DOHH2 (cell line): ENCODE data around the gene KRTAP10-3.

Experiments
- H3F3A ChIP-seq: fragments of 200-600 bp; sonication (generic), shearing (Covaris generic); 2 replicates; pipeline ENCODE4 v1.6.0; 2016; ENCODE audit warnings: antibody characterized with exemption, mild to moderate bottlenecking; ENCODE audit not compliant: control insufficient read depth, insufficient read depth
- H3K27ac ChIP-seq: fragments of 200-600 bp; sonication (generic); 2 replicates; pipeline ENCODE4 v1.5.1; 2014; ENCODE audit warnings: low read depth, mild to moderate bottlenecking, low read length, moderate library complexity
- H3K27me3 ChIP-seq: fragments of 200-600 bp; sonication (generic); 2 replicates; pipeline ENCODE4 v1.6.1; 2014; ENCODE audit warnings: mild to moderate bottlenecking, low read length, mixed read lengths; ENCODE audit not compliant: control insufficient read depth
- H3K36me3 ChIP-seq: fragments of 200-600 bp; sonication (generic); 2 replicates; pipeline ENCODE4 v1.6.1; 2014; ENCODE audit warnings: mild to moderate bottlenecking, low read length, moderate library complexity, mixed read lengths; ENCODE audit not compliant: control insufficient read depth
- H3K4me1 ChIP-seq: fragments of 200-600 bp; sonication (generic); 2 replicates; pipeline ENCODE4 v1.6.1; 2014; ENCODE audit warnings: mild to moderate bottlenecking, low read length, mixed read lengths; ENCODE audit not compliant: control insufficient read depth
- H3K4me2 ChIP-seq: fragments of 200-600 bp; sonication (generic); 2 replicates; pipeline ENCODE4 v1.6.0; 2014; ENCODE audit warnings: mild to moderate bottlenecking, low read length, moderate library complexity
- H3K4me3 ChIP-seq: fragments of 200-600 bp; sonication (generic); 2 replicates; pipeline ENCODE4 v1.5.1; 2014; ENCODE audit warnings: mild to moderate bottlenecking, low read length, mixed read lengths
- H3K79me2 ChIP-seq: fragments of 200-600 bp; sonication (generic); 2 replicates; pipeline ENCODE4 v1.6.1; 2014; ENCODE audit warnings: mild to moderate bottlenecking, low read length, mixed read lengths; ENCODE audit not compliant: control insufficient read depth
- H3K9me2 ChIP-seq: fragments of 200-600 bp; sonication (generic); replicated peaks from 2 replicates; pipeline ENCODE4 v1.6.1; 2014; ENCODE audit warnings: mild to moderate bottlenecking, low read length, mixed read lengths; ENCODE audit not compliant: control insufficient read depth
- H3K9me3 ChIP-seq: fragments of 200-600 bp; sonication (generic); 2 replicates; pipeline ENCODE4 v1.6.1; 2014; ENCODE audit warnings: antibody characterized with exemption, low read length, mixed read lengths; ENCODE audit not compliant: control insufficient read depth, insufficient read depth
- H4K20me1 ChIP-seq: fragments of 200-600 bp; sonication (generic); 2 replicates; pipeline ENCODE4 v1.6.0; 2014; ENCODE audit warnings: low read depth, mild to moderate bottlenecking, antibody characterized with exemption, low read length, moderate library complexity; ENCODE audit not compliant: control insufficient read depth, insufficient read depth
- CTCF ChIP-seq: fragments of 200-600 bp; sonication (generic); IDR thresholded peaks from one replicate; pipeline ENCODE4 v1.5.1; 2014; ENCODE audit warnings: antibody characterized with exemption, mild to moderate bottlenecking, low read depth, low read length; ENCODE audit not compliant: poor library complexity, severe bottlenecking
- EZH2phosphoT487 ChIP-seq: fragments of 200-600 bp; sonication (generic); IDR thresholded peaks from 2 replicates; pipeline ENCODE4 v1.6.1; 2017; ENCODE audit warnings: borderline replicate concordance, mild to moderate bottlenecking, antibody characterized with exemption, low read length, moderate library complexity, mixed read lengths

KRTAP10-3 gene

DNA sequence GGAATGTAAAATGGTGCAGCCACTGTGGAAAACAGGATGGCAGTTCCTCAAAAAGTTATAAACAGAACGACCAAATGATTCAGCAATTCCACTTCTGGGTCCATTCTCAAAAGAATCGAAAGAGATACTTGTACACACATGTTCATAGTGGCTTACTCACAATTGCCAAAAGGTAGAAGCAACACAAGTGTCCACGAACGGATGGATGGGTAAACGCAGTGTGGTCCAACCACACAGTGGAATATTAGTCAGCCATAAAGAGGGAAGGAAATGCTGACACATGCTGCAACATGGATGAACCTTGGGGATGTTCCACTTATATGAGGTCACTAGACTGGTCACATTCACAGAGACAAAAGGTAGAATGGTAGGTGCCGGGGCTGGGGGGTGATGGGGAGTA is 23.9 kb downstream of the KRTAP10-3 start:
- Histone ChIP-seq H3K4me3 (no peak overlapping the region), H3K9me3 (no peaks in the 10 kb centered on the region), H3K4me1 (no peaks in the 10 kb centered on the region), H3K79me2 (no peaks in the 10 kb centered on the region), H3K9me2 (no peaks in the 10 kb centered on the region), H4K20me1 (no peaks in the 10 kb centered on the region), H3K4me2 (no peak overlapping the region), H3K27ac (no peak overlapping the region), H3K27me3 (no peaks in the 10 kb centered on the region), H3F3A (no peaks in the 10 kb centered on the region), H3K36me3 (no peaks in the 10 kb centered on the region)
- TF ChIP-seq EZH2phosphoT487 (no peak), CTCF (no peak)

GRCh38 chr21:44533891-44534627 is 24.5 kb downstream of the KRTAP10-3 start:
- no peak overlapping the region for H3K4me3 ChIP-seq
- no peak overlapping the region for H3K27ac ChIP-seq
- TF ChIP-seq CTCF = no peak
- no peak for TF ChIP-seq EZH2phosphoT487
- no peaks in the 10 kb centered on the region for H3K27me3 ChIP-seq
- no peaks in the 10 kb centered on the region for H3K36me3 ChIP-seq
- no peaks in the 10 kb centered on the region for H3K9me3 ChIP-seq
- no peak overlapping the region for H3K4me2 ChIP-seq
- H3F3A ChIP-seq = no peaks in the 10 kb centered on the region
- H3K4me1 ChIP-seq = no peaks in the 10 kb centered on the region
- H3K79me2 ChIP-seq = no peaks in the 10 kb centered on the region
- H3K9me2 ChIP-seq = no peaks in the 10 kb centered on the region
- no peaks in the 10 kb centered on the region for H4K20me1 ChIP-seq

- Histone ChIP-seq H3K9me2 (no peaks in the 10 kb centered on the region), H3K79me2 (no peaks in the 10 kb centered on the region), H3K27me3 (no peaks in the 10 kb centered on the region), H3K4me3 (no peak overlapping the region), H3K9me3 (no peaks in the 10 kb centered on the region), H3K4me2 (no peak overlapping the region), H4K20me1 (no peaks in the 10 kb centered on the region), H3K36me3 (no peaks in the 10 kb centered on the region), H3K27ac (no peak overlapping the region), H3K4me1 (no peaks in the 10 kb centered on the region), H3F3A (no peaks in the 10 kb centered on the region)
- TF ChIP-seq CTCF (no peak), EZH2phosphoT487 (no peak)
These were observed 25.3 kb downstream of the KRTAP10-3 start for GRCh38 chr21:44533121-44533890.
